NT2/D1 (cell line): ENCODE measurements around the gene STH.

Experiments
- SUZ12 ChIP-seq: IDR thresholded peaks from 2 replicates; pipeline ENCODE4 v1.6.1; 2011; ENCODE audit not compliant: insufficient read length, insufficient read depth; ENCODE audit errors: extremely low read depth
- YY1 ChIP-seq: IDR thresholded peaks from 2 replicates; pipeline ENCODE4 v1.6.1; 2011; ENCODE audit not compliant: insufficient read length, insufficient read depth

DNA sequence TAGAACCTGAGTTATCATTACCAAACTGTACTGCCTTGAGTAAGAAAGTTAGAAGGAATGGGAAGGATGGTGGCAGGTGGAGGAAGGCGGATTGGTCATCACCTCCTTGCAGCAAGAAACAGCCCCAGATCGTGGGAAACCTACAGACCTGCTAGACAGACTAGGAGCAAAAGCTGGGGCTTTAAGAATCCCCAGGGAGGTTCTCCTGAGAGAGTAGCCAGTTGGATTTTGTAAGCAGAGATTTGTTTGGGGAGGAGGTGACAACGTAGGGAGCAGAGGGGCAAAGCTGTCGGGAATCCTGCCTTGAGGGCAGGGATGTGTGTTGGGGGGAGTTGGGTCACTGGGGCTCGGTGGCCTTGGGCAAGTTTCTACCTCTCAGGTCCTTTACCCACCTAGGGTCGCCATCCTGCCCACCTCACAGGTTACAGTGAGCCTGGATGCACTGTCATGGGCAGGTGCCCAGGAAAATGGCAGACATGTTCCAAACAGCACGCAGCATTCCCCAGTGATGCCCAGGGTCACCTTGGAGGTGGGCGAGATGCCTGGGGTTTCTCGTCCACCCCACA lies 49.2 kb upstream of the STH start:
- no peak for TF ChIP-seq YY1
- no peak for TF ChIP-seq SUZ12
